Fibroblast of skin of left quadriceps (primary cell): ENCODE results near the gene IKZF3.
"Not testable (repeated sequence)": the region's sequence is repeated elsewhere in the genome, so short reads cannot be mapped to it uniquely, and the experiment has no call there.

Source experiments
- DNase-seq, 2 experiments: peaks; one replicate each; pipeline ENCODE4 v3.0.0-alpha.2; 2013; ENCODE audit warnings: low read depth in 2 of 2

IKZF3 gene

GRCh38 chr17:39863918-39864746, at the start of gene IKZF3:
IKZF3 (minus strand) TSS chr17:39864312; CDS start chr17:39864126, 186 bp downstream.
- no peak for DNase-seq

GRCh38 chr17:39908789-39909352, 44.8 kb upstream of the IKZF3 start:
- DNase-seq = no peak

GRCh38 chr17:39904990-39905288, 40.8 kb upstream of the IKZF3 start:
- no peak for DNase-seq

- peak; percentile 4 to 16 for DNase-seq
Measured at GRCh38 chr17:39903158-39903884, 39.2 kb upstream of the IKZF3 start.

- not testable (repeated sequence) for DNase-seq
Measured at GRCh38 chr17:39902027-39902426, 37.9 kb upstream of the IKZF3 start.

- DNase-seq = no peak
Measured at GRCh38 chr17:39899215-39899614, 35.1 kb upstream of the IKZF3 start.

GRCh38 chr17:39898088-39898487, 34.0 kb upstream of the IKZF3 start:
- no peak for DNase-seq

- DNase-seq = no peak
Measured at GRCh38 chr17:39894681-39895376, 30.7 kb upstream of the IKZF3 start.

GRCh38 chr17:39889200-39889599, 25.1 kb upstream of the IKZF3 start:
- DNase-seq = no peak

- DNase-seq = no peak
Measured at GRCh38 chr17:39887078-39887477, 23.0 kb upstream of the IKZF3 start.

- DNase-seq = not testable (repeated sequence)
Measured at GRCh38 chr17:39886102-39886501, 22.0 kb upstream of the IKZF3 start.

GRCh38 chr17:39872751-39873150, 8.6 kb upstream of the IKZF3 start:
- peak in 1 of 2 experiments; percentile 4 for DNase-seq

GRCh38 chr17:39871801-39872200, 7.7 kb upstream of the IKZF3 start:
- no peak for DNase-seq

GRCh38 chr17:39870776-39871175, 6.7 kb upstream of the IKZF3 start:
- no peak for DNase-seq

GRCh38 chr17:39868554-39868942, 4.4 kb upstream of the IKZF3 start:
- DNase-seq = no peak

GRCh38 chr17:39867880-39868553, 3.9 kb upstream of the IKZF3 start, which contains the start of gene ZPBP2:
ZPBP2 (plus strand) TSS chr17:39868202; CDS start chr17:39868355, 153 bp downstream.
- DNase-seq = no peak

GRCh38 chr17:39867084-39867879, 3.2 kb upstream of the IKZF3 start:
- DNase-seq = no peak

- no peak for DNase-seq
Measured at GRCh38 chr17:39866013-39866730, 2.1 kb upstream of the IKZF3 start.

- DNase-seq = no peak
Measured at GRCh38 chr17:39863244-39863917, 731 bp downstream of the IKZF3 start.
